GM18861 (cell line): ENCODE data around the gene GLYATL1.

ENCODE experiments used
- ATAC-seq: cut with Tn5 transposase; IDR thresholded peaks from one replicate; pipeline ENCODE4 v1.9.1; 2021; ENCODE audit not compliant: unreplicated experiment

GLYATL1 gene

GRCh38 chr11:58926251-58926650, 13.0 kb upstream of the GLYATL1 start:
- ATAC-seq: no peak

- ATAC-seq: no peak
Measured at GRCh38 chr11:58926695-58927094, 12.6 kb upstream of the GLYATL1 start.

- no peak for ATAC-seq
Measured at GRCh38 chr11:58927393-58928106, 11.7 kb upstream of the GLYATL1 start.

GRCh38 chr11:58928107-58928499, 11.2 kb upstream of the GLYATL1 start:
- no peak for ATAC-seq

GRCh38 chr11:58928691-58929090, 10.6 kb upstream of the GLYATL1 start:
- no peak for ATAC-seq

- ATAC-seq: no peak
Measured at GRCh38 chr11:58930926-58931325, 8.4 kb upstream of the GLYATL1 start.

GRCh38 chr11:58933661-58934060, 5.6 kb upstream of the GLYATL1 start:
- no peak for ATAC-seq

GRCh38 chr11:58934945-58935513, 4.3 kb upstream of the GLYATL1 start:
- ATAC-seq: no peak

GRCh38 chr11:58938398-58938797, 890 bp upstream of the GLYATL1 start:
- no peak for ATAC-seq

GRCh38 chr11:58940028-58940427, 740 bp downstream of the GLYATL1 start:
- ATAC-seq: no peak

GRCh38 chr11:58941838-58942237, 2.5 kb downstream of the GLYATL1 start:
- ATAC-seq: no peak

GRCh38 chr11:58945663-58946062, 6.4 kb downstream of the GLYATL1 start:
- ATAC-seq: no peak

GRCh38 chr11:58949184-58949583, 9.9 kb downstream of the GLYATL1 start:
- no peak for ATAC-seq

GRCh38 chr11:58957922-58958321, 18.6 kb downstream of the GLYATL1 start:
- no peak for ATAC-seq

GRCh38 chr11:58958500-58958899, 19.2 kb downstream of the GLYATL1 start:
- no peak for ATAC-seq

- no peak for ATAC-seq
Measured at GRCh38 chr11:58963551-58964104, 24.3 kb downstream of the GLYATL1 start.

GRCh38 chr11:58965246-58965985, 26.1 kb downstream of the GLYATL1 start:
- ATAC-seq: no peak

- ATAC-seq: no peak
Measured at GRCh38 chr11:58968251-58968711, 29.0 kb downstream of the GLYATL1 start.

GRCh38 chr11:58977470-58977869, 38.2 kb downstream of the GLYATL1 start:
- ATAC-seq: no peak

- no peak for ATAC-seq
Measured at GRCh38 chr11:58979222-58979621, 39.9 kb downstream of the GLYATL1 start.

GRCh38 chr11:58980159-58980843, 41.0 kb downstream of the GLYATL1 start:
- no peak for ATAC-seq
